Progenitor cell of endocrine pancreas (in vitro differentiated cells): ENCODE results near the gene COL9A3. TPM values are rescaled to one million over a fixed set of nuclear protein-coding genes. Genes with fewer than 3 reads are reported as not detected.

Source experiments
- DNase-seq: peaks from one replicate; pipeline ENCODE4 v3.0.0; 2021; ENCODE audit warnings: low spot score; ENCODE audit not compliant: unreplicated experiment
- H3K27ac Mint-ChIP-seq: 2 replicates; pipeline ENCODE4 v1.8.0; 2021; ENCODE audit warnings: mild to moderate bottlenecking, moderate library complexity, mixed read lengths
- H3K27me3 Mint-ChIP-seq: 2 replicates; pipeline ENCODE4 v1.8.0; 2021; ENCODE audit warnings: mixed read lengths
- H3K36me3 Mint-ChIP-seq: 2 replicates; pipeline ENCODE4 v1.8.0; 2022; ENCODE audit warnings: mixed read lengths; ENCODE audit not compliant: insufficient read depth
- H3K4me1 Mint-ChIP-seq: 2 replicates; pipeline ENCODE4 v1.8.0; 2021; ENCODE audit warnings: low read depth, mixed read lengths
- H3K4me3 Mint-ChIP-seq: 2 replicates; pipeline ENCODE4 v1.8.0; 2021; ENCODE audit warnings: low read depth, mild to moderate bottlenecking, moderate library complexity, mixed read lengths
- H3K9me3 Mint-ChIP-seq: 2 replicates; pipeline ENCODE4 v1.8.0; 2021; ENCODE audit warnings: low read depth, mixed read lengths
- CTCF ChIP-seq: fragments of 200-600 bp; sonication (generic); IDR thresholded peaks from one replicate; pipeline ENCODE4 v1.5.0; 2021; ENCODE audit warnings: antibody characterized with exemption, mild to moderate bottlenecking; ENCODE audit not compliant: unreplicated experiment
- total RNA-seq: library from RNA; stranded (reverse); gene quantifications from 2 replicates; pipeline ENCODE4 v1.2.1, GENCODE V29; 2021

Gene COL9A3
- total RNA-seq, 1 donor from 2014 or later = 81.5 TPM

- TF ChIP-seq CTCF = no peak
- no peak for DNase-seq
- no peaks in the 10 kb centered on the region for H3K9me3 Mint-ChIP-seq
- H3K27me3 Mint-ChIP-seq = peaks cover 2% of the 10 kb centered on the region
- H3K27ac Mint-ChIP-seq = no peak overlapping the region
- no peak overlapping the region for H3K4me3 Mint-ChIP-seq
- H3K36me3 Mint-ChIP-seq = peaks cover 9% of the 10 kb centered on the region
- peaks cover 3% of the 10 kb centered on the region for H3K4me1 Mint-ChIP-seq
Measured at GRCh38 chr20:62876902-62877816, 60.3 kb downstream of the COL9A3 start.

- Mint-ChIP-seq H3K9me3 (no peaks in the 10 kb centered on the region), H3K4me3 (no peak overlapping the region), H3K4me1 (peaks cover 3% of the 10 kb centered on the region), H3K27me3 (no peaks in the 10 kb centered on the region), H3K36me3 (peaks cover 9% of the 10 kb centered on the region), H3K27ac (no peak overlapping the region)
- no peak for TF ChIP-seq CTCF
- DNase-seq = no peak
Measured at GRCh38 chr20:62878244-62879038, 61.6 kb downstream of the COL9A3 start.

DNA sequence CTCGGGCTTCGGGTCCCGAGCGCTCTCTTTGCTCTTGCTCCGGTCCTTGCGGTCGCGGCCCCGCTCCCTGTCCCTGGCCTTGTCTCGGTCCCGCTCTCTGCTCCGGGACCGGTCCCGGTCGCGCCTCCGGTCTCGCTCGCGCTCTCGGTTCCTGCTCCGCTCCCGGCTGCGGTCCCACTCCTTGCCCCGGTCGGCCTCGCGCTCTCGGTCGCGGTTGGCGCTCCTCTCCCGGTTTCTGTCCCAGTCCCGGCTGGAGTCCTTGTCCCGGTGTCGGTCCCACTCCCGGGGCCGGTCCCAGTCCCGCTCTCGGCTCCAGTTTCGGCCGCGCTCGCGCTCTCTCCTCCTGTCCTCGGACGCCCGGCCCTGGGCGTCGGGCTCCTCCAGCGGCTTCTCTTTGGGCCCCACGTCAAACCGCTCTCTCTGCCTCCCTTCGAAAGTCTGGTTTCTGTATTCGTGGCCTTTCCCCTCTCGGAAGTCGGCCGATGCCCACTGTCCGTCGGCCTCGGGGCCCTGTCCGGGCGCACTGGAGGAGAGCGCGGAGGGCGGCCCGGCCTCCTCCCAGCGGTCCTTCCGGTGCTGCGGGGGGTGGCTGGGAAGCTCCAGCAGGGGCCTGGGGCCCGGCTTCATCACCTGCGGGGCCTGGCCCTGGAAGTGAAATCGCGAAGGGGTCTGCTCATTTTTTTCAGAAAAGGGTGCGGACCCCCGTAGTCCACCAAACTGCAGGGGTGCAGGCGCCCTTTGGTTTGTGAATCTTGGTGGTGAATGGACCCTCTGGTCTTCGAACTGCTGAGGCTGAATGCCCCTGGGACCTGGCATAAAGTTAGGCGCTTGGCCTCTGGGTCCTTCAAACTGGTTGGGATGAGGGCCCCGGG, 62.7 kb downstream of the COL9A3 start:
- peaks cover 9% of the 10 kb centered on the region for H3K36me3 Mint-ChIP-seq
- H3K4me1 Mint-ChIP-seq = peaks cover 3% of the 10 kb centered on the region
- no peaks in the 10 kb centered on the region for H3K9me3 Mint-ChIP-seq
- TF ChIP-seq CTCF = no peak
- no peak overlapping the region for H3K27ac Mint-ChIP-seq
- no peak overlapping the region for H3K4me3 Mint-ChIP-seq
- no peaks in the 10 kb centered on the region for H3K27me3 Mint-ChIP-seq
- DNase-seq = no peak

DNA sequence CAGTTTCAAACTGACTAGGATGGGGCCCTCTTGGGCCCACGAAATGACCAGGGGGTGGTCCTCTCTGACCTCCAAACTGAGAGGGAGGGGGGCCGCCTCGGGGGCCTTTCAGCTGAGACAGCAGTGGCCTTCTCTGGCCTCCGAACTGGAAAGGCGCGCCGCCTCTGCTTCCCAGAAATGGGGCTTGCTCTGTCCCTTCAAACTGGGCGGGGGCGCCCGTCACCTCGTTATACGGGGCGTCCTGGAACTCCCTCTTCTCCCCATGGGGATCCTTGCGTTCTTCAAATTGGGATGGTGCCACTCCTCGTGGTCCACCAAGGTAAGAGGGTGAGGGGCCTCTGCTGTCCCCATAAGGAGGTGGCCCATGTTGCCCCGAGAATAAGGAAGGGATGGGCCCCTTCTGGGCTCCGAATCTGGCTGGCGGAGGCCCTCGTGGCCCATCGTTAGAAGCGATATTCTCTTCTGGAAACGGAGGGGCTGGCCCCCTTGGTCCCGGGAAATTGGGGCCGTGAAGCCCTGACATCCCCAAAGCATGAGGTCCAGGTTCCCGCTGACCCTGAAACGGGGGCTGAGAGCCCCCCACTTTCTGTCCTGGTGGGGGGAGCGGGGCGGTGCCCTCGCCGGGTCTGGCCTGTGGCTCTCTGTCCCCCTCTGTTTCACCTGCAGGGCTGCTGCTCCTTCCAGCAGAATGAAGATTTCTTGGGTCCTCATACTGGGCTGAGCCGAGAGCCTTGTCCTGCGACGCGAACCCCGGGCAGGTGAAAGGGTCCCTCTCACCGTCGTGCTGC, 63.5 kb downstream of the COL9A3 start:
- H3K36me3 Mint-ChIP-seq = peaks cover 9% of the 10 kb centered on the region
- H3K27me3 Mint-ChIP-seq = no peaks in the 10 kb centered on the region
- H3K4me3 Mint-ChIP-seq = no peak overlapping the region
- no peak overlapping the region for H3K27ac Mint-ChIP-seq
- DNase-seq = no peak
- H3K9me3 Mint-ChIP-seq = no peaks in the 10 kb centered on the region
- TF ChIP-seq CTCF = no peak
- H3K4me1 Mint-ChIP-seq = peaks cover 3% of the 10 kb centered on the region
